HuH-7.5 (cell line): Measurements from ENCODE around the gene IL24.
"Not testable (repeated sequence)": the region's sequence is repeated elsewhere in the genome, so short reads cannot be mapped to it uniquely, and the experiment has no call there.

Experiments
- DNase-seq: peaks from one replicate; pipeline ENCODE4 v3.0.0; 2011; ENCODE audit warnings: low spot score

Gene IL24, protein sequence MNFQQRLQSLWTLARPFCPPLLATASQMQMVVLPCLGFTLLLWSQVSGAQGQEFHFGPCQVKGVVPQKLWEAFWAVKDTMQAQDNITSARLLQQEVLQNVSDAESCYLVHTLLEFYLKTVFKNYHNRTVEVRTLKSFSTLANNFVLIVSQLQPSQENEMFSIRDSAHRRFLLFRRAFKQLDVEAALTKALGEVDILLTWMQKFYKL

DNA sequence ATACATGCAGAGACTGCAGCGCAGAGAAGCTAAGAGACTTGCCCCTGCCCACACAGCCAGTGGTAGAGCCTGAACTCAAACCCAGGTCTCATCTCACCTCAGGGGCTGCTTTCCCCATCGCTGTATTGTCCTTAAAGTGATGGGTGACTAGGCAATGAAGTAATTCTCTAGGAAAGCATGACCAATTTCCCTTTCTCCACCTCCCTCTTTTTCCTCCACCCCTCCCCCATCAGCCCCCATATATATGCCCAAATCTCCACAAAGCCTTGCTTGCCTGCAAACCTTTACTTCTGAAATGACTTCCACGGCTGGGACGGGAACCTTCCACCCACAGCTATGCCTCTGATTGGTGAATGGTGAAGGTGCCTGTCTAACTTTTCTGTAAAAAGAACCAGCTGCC, at the start of gene IL24:
Gene IL24, plus strand, starts transcription at position 269 of the 400 bp plus-strand sequence. CDS start 390 bp downstream, outside the sequence.
- no peak for DNase-seq

DNA sequence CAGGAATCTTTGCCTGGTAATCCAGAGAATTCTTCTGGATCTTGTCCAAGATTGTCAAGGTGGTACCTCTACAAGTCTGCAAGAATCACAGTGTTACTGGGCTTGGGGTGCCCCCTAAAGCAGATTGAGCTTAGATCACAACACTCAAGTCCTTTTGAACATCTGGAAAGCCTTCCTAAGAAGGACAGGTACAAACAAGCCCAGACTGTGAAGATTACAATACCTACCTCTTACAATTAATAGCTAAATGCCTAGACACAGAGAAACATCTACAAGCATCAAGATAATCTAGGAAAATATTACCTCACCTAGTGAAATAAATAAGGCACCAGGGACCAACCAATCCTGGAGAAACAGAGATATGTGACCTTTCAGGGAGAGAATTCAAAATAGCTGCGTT, 49.3 kb upstream of the IL24 start:
- no peak for DNase-seq

DNA sequence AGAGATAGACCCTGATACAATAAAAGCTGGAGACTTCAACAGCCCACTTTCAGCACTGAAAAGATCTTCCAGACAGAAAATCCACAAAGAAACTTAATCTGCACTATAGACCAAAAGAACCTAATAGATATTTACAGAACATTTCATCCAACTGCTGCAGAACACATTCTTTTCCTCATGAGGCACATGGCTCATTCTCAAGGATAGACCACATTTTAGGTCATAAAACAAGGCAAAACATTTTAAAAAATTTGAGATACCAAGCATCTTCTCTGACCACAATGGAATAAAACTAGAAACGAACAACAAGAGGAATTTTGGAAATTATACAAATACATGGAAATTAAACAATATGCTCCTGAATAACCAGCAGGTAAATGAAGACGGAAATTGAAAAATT, 46.8 kb upstream of the IL24 start:
- no peak for DNase-seq

DNA sequence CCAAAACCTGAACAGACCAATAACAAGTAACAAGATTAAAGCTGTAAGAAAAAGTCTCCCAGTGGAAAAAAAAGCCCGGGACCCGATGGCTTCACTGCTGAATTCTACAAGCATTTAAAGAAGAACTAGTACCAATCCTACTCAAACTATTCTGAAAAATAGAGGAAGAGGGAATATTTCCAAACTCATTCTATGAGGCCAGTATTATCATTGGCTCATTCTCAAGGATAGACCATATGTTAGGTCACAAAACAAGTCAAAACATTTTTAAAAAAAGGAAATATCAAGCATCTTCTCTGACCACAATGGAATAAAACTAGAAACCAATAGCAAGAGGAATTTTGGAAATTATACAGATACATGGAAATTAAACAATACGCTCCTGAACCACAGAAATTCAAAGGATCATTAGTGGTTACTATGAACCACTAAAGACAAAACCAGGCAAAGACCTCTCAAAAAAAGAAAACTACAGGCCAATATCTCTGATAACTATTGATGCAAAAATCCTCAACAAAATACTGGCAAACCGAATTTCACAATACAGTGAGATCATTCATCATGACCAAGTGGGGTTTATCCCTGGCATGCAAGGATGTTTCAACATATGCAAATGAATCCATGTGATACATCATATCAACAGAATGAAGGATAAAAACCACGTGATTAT, 45.8 kb upstream of the IL24 start:
- DNase-seq, result no peak

DNA sequence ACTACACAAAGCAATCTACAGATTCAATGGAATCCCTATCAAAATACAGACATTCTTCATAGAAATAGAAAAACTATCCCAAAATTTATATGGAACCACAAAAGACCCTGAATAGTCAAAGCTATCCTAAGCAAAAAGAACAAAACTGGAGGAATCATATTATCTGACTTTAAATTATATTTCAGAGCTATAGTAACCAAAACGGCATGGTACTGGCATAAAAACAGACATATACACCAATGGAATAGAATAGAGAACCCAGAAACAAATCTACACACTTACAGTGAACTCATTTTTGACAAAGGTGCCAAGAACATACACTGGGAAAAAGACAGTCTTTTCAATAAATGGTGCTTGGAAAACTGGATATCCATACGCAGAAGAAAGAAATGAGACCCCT, 44.6 kb upstream of the IL24 start:
- not testable (repeated sequence) for DNase-seq

DNA sequence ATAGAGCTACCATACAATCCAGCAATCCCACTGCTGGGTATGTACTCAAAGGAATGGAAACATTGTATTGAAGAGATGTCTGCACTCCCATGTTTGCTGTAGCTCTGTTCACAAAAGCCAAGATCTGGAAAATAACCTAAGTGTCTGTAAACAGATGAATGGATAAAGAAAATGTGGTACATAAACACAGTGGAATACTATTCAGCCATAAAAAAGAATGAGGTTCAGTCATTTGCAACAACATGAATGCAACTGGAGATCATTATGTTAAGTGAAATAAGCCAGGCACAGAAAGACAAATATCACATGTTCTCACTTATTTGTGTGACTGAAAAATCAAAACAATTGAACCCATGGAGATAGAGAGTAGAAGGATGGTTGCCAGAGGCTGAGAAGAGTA, 43.5 kb upstream of the IL24 start:
- DNase-seq, result not testable (repeated sequence)

DNA sequence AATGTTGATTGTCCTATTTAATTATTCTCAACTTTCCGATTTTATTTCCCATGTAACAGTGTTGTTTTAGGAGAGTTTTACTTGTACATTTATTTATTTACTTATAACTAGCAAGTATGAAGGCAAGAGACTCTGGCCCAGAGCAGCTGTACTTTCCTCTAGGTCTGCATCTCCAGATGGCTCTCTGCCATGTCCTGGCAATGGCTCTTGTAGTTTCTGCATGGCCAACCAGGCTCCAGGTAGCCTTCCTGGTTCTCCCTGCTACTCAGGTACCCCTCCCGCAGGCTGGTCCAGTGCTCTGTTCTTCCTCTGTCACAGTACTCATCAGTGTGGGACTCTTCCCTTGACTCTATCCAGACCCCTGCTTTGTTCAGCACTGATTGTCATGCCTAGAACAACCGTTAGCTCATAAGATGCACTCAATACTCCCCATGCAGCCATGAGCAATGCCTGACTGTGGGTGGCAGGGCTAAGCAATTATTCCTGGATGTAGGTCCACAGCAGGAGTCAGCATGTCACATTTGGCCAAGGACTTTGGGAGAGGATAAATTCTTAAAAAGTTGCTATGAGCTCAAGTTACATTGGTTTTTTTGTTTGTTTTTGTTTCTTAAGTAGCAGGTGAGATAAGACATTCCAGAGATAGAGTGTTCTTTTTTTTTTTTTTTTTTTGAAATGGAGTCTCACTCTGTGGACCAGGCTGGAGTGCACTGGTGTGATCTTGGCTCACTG, 42.7 kb upstream of the IL24 start:
- DNase-seq, result no peak

DNA sequence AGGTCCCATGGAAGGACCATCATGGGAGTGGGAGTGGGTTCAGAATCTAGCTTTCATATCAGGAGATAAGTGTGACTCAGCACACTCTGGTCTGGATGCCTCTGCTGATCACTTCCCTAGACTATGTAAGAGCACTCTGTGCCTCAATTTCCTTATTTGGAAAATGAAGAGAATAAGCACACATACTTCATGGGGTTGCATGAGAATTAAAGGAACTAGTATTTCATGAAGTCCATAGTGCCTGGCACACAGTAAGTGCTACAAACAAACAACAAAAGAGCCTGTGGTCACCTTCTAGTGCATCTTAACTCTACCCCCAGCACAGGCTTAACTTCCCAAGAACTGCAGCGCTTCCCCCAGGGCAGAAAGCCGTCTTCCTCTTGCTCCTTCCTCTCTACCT, 41.4 kb upstream of the IL24 start:
- DNase-seq, result no peak

DNA sequence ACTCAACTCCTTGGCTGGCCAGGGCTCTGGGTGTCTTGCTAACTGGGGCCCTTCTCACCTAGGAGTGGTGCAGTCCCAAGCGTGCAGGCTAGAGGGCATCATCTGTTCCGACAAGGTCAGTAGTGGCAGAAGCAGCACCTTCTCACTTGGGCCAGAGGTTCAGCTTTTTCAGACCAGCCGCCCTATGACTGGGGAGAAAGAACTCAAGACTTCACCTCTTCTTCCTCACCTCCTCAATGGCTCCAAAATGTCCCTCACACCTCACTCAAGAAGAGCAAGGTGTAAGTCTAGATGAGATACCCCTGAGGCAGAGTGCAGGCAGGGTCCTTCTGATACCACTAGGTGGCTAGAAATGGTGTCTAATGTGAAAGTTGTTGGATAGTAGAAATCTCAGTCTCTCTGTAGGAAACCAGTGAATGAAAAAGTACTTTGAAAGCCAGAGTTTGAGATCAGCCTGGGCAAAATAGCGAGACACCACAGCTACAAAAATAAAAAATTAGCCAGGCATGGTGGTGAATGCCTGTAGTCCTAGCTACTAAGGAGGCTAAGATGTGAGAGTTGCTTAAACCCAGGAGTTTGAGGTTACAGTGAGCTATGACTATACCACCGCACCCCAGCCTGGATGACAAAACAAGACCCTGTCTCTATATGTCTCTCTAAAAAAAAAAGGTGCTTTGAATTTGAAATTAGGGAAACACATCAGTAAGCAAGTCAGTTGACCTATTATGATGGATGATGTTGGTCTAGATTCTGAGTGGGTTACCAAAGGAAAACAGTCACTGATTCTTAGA, 40.4 kb upstream of the IL24 start:
- no peak for DNase-seq

DNA sequence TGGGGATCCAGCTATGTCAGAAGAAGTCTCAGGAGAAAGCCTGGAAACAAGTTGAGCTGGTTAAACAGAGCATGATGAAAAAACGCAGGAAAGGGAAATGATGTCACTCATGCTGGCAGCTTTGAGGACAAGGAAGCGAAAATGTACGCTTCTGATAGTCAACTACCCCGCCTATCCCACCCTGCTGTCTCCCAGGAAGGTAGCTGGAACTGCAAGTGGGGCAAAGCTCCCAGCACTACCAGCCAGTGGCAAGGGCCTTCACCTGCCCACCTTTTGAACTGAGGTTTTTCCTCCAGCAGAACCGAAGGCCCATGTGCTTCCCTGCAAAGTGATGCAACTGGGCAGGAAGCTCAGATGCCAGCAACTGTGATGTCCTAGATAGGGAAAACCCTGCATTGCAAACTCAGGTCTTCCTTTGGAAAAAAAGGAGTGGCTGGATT, 38.1 kb upstream of the IL24 start:
- no peak for DNase-seq

DNA sequence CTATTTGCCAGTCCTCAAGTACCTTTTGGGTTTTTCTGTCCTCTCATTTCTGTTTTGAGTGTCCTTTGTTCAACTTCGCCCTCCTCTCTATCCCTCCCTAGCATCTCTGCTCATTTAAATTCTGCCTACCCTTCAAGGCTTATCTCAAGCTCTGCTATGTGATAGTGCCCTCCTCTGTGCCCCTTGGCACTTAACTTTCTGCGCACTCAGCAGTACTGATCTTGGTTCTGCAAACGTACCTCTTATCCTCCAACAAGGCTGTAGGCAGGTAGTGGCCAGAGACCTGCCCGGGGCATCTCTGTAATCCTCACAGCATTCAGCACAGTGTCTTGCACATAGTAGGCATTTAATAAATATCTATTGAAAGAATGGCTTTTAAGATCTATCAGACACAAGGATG, 37.1 kb upstream of the IL24 start:
- no peak for DNase-seq

DNA sequence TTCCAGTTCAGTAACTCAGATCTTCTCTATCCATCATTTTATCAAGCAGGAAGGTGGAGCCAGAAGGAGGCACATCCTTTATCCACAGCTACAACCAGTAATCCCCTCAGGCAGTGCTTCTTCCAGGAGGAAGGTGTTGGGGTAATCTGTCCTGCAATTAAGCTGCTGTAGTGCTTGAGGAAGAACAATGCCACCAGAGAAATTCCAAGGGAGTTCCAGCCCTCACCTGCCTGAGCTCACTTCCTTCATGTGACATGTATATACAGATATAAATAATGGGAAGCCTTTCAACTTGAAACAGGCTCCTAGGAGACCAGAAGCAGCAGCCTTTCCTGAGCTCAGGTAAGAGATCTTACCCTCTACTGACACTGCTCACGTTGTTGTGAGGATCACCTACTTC, 34.0 kb upstream of the IL24 start:
- DNase-seq, result no peak

DNA sequence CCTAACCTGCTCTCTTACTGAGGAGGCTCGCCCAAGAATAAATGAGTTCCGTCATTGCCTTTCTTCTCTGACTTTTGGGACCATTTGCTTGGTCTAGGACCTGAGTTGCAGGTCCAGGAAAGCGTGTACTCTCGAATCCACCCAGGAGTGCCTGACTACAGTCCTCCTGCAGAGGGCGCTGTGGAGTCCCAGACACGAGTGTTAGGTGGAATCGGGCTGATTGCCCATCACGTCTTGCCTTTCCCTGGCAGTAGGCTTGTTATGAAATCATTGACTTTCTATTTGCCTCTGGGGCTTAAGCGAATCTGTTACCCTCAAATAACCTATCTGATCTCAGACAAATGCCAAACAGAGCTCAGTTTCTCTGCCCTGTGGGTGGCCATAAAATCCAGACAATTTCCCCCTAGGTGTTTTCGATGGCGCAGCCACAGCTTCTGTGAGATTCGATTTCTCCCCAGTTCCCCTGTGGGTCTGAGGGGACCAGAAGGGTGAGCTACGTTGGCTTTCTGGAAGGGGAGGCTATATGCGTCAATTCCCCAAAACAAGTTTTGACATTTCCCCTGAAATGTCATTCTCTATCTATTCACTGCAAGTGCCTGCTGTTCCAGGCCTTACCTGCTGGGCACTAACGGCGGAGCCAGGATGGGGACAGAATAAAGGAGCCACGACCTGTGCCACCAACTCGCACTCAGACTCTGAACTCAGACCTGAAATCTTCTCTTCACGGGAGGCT, 32.1 kb upstream of the IL24 start, which contains the start of gene IL20:
Gene IL20, plus strand, starts transcription at position 685 of the 733 bp plus-strand sequence. CDS start 230 bp downstream, outside the sequence.
- DNase-seq, result peak; percentile 23

DNA sequence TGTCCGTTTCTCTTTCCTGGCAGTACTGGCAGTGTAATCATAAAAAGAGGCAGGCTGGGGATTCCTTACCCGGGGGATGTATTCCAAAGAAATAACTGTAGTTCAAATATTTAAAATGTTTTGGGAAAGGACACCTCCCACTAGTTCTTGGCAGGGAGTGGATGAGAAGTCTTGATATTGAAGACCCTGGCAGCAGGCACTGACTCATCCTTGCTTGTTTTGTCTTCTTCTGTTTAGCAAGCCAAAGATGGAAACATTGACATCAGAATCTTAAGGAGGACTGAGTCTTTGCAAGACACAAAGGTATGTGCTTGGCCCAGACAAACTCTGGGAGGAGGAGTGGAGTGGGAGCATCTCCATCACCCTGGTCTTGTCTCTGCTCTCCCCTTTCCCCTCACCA, 31.2 kb upstream of the IL24 start:
- no peak for DNase-seq

DNA sequence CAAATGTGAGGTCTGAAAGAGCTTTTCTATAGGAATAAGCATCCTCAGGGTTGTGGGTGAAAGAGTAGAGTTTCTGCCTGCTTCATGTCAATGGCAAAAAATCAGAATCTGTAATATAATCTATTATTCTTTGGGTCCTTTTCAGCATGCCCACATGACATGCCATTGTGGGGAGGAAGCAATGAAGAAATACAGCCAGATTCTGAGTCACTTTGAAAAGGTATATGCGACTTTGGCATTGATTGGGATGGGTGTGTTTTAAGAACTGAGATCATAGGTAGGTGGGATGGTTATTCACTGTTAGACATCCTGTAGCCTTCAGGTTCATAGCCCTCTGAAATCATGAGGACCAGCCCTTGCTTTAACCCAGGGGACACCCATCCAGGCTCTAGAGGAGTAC, 30.0 kb upstream of the IL24 start:
- no peak for DNase-seq

DNA sequence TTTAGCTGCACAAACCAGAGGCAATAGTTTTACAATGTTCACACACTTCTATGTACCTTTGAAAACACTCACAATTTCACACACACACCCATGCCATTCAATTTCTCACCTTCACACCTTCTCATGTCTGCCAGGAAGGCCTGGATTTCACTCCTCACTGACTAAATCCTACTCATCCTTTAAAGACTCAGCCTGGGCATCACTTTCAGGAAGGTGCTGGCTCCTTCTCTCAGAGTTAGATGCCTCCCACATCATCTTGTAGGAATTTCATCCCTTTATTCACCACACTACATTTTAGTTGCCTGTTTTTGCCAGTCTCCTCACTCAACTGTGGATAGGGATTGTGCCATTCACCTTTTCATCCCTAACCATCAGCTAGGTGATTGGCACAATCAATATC, 29.5 kb upstream of the IL24 start:
- DNase-seq, result no peak

DNA sequence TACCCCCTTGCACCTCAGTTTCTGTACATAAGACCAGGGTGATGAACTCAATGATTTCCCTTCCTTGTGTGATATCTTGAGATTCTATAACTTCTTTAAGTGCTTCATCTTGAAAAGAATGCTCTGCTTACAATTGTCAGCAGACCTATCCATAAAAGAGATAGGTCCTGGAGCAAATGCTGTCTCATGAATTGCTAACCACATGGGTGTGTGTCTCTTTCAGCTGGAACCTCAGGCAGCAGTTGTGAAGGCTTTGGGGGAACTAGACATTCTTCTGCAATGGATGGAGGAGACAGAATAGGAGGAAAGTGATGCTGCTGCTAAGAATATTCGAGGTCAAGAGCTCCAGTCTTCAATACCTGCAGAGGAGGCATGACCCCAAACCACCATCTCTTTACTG, 29.0 kb upstream of the IL24 start:
- no peak for DNase-seq

DNA sequence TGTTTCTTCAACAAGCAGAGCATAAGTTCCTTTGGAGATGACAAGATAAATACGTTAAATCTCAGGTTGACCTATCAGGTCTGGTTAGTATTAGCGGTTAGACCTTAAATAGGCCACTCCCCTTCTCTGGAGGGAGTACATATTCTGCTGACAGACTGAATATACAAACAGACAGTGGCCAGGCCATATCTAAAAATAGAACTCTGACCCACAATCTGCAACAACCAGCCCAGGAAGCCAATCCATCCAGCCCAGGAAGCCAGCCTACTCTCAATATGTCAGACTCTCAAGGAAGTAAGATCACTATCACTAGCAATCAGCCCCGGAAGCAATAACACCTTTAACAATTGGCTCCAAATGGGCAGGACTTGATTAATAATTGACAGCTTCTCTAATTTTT, 25.1 kb upstream of the IL24 start:
- DNase-seq, result no peak

DNA sequence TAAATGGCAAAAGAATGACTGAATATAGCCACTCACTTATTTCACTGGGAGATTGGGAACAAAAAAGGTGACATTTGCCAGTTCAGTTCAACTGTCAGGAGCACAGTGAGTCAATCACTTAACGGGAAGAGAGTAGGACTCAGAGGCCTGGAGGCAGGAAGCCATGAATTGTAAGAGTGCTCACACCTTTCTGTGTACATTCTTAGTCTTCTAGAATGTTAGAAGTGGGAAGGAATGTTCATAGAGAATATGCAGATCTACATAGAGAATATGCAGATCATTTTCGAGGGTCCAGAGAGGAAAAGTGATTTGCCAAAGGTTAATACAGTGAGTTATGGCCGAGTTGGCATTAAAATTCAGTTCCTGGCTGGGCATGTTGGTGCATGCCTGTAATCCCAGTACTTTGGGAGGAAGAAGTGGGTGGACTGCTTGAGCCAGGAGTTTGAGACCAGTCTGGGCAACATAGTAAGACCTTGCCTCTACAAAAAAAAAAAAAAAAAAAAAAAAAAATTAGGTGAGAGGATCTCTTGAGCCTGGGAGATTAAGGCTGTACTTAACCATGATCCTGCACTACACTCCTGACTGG, 23.5 kb upstream of the IL24 start:
- DNase-seq, result no peak

DNA sequence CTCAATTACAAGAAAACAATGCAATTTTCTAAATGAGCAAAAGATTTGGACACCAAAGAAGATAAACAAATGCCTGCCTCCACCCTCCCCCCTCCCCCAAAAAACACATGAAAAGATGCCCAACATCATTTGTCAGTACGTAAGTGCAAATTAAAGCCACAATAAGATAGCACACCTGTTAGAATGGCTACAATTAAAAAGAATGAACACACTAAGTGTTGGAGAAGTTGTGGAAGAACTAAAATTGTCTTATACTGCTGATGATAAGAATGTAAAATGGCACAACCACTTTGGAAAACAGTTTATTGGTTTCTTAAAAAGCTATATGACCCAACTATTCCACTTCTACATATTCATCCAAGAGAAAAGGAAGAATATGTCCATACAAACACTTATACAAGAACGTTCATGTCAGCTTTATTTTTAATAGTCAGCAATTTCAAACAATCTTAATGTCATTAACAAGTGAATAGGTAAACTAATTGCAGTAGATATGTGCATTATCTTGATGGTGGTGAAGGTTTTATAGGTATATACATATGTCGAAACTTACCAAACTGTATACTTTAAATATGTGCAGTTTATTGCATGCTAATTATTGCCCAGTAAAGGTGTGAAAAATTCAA, 21.4 kb upstream of the IL24 start:
- DNase-seq, result no peak

DNA sequence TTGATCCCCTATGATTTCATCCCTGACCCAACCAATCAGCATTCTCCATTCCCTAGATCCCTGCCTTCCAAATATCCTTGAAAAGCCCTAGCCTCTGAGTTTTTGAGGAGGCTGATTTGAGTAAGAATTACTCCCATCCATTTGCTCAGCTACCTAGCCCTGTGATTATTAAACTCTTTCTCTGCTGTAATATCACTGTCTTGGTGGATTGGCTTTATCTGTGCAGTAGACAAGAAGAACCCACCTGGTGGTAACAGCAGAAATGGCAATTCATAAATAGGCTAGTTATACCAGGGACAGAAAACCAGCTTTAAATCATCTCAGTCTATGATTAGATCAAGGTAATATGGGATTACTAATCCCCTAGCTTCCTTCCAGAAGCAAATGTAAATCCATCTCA, 18.8 kb upstream of the IL24 start:
- no peak for DNase-seq
